ENCODE measurements around the gene PDE7B. TPM values are rescaled to one million over a fixed set of nuclear protein-coding genes. Genes with fewer than 3 reads are reported as not detected.

Gene PDE7B
- total RNA-seq, 1 donor from 2014 or later, result 24.5 TPM

- ATAC-seq, result no peak
- DNase-seq, result no peak
- intact Hi-C loops (cut with micrococcal nuclease), result no loop called here
Observed at GRCh38 chr6:136012198-136012887, 160.8 kb downstream of the PDE7B start.

- DNase-seq (no peak), ATAC-seq (no peak)
- intact Hi-C loops (cut with micrococcal nuclease), result no loop called here
Observed at GRCh38 chr6:136012943-136013342, 161.4 kb downstream of the PDE7B start.

GRCh38 chr6:136014454-136015437 is 163.2 kb downstream of the PDE7B start:
- DNase-seq (no peak), ATAC-seq (peak; percentile 76)
- intact Hi-C loops (cut with micrococcal nuclease), result no loop called here

GRCh38 chr6:136015531-136015930 is 164.0 kb downstream of the PDE7B start:
- ATAC-seq (no peak), DNase-seq (no peak)
- intact Hi-C loops (cut with micrococcal nuclease), result no loop called here

GRCh38 chr6:136016228-136017225 is 165.0 kb downstream of the PDE7B start:
- DNase-seq (no peak), ATAC-seq (no peak)
- intact Hi-C loops (cut with micrococcal nuclease), result no loop called here

- DNase-seq (no peak), ATAC-seq (no peak)
- intact Hi-C loops (cut with micrococcal nuclease), result no loop called here
Observed at GRCh38 chr6:136020691-136021090, 169.2 kb downstream of the PDE7B start.

- intact Hi-C loops (cut with micrococcal nuclease), result no loop called here
- ATAC-seq, result no peak
- no peak for DNase-seq
Observed at GRCh38 chr6:136022224-136022874, 170.8 kb downstream of the PDE7B start.

GRCh38 chr6:136024711-136025110 is 173.2 kb downstream of the PDE7B start:
- DNase-seq, result no peak
- no peak for ATAC-seq
- intact Hi-C loops (cut with micrococcal nuclease), result no loop called here

- no peak for ATAC-seq
- intact Hi-C loops (cut with micrococcal nuclease), result no loop called here
Observed at GRCh38 chr6:136025736-136026135, 174.2 kb downstream of the PDE7B start.

GRCh38 chr6:136030131-136030530 is 178.6 kb downstream of the PDE7B start:
- DNase-seq, result no peak
- no peak for ATAC-seq
- intact Hi-C loops (cut with micrococcal nuclease), result loop anchor here (10.0 kb wide), 1 partner anchor 495 kb away; no protein-coding TSS in a partner anchor

More at GRCh38 chr6:136025736-136026135, 174.2 kb downstream of the PDE7B start:
- DNase-seq, result no peak

GRCh38 chr6:136031982-136032381 is 180.5 kb downstream of the PDE7B start:
- DNase-seq, result no peak
- peak; percentile 73 for ATAC-seq

GRCh38 chr6:136033416-136033815 is 181.9 kb downstream of the PDE7B start:
- DNase-seq, result no peak
- ATAC-seq, result no peak
- intact Hi-C loops (cut with micrococcal nuclease), result loop anchor here (10.0 kb wide), 1 partner anchor 499 kb away; no protein-coding TSS in a partner anchor

More at GRCh38 chr6:136031982-136032381, 180.5 kb downstream of the PDE7B start:
- intact Hi-C loops (cut with micrococcal nuclease), result loop anchor here (10.0 kb wide), 1 partner anchor 497 kb away; no protein-coding TSS in a partner anchor

GRCh38 chr6:136034422-136034821 is 182.9 kb downstream of the PDE7B start:
- intact Hi-C loops (cut with micrococcal nuclease), result loop anchor here (10.0 kb wide), 1 partner anchor 500 kb away; no protein-coding TSS in a partner anchor
- no peak for DNase-seq
- no peak for ATAC-seq

- DNase-seq (no peak), ATAC-seq (peak; percentile 19)
- intact Hi-C loops (cut with micrococcal nuclease), result loop anchor here (5.0 to 10.0 kb wide), 2 partner anchors 192 to 501 kb away; no protein-coding TSS in a partner anchor
Observed at GRCh38 chr6:136035378-136036070, 184.0 kb downstream of the PDE7B start.

GRCh38 chr6:136036071-136036380 is 184.5 kb downstream of the PDE7B start:
- DNase-seq, result no peak
- no peak for ATAC-seq
- intact Hi-C loops (cut with micrococcal nuclease), result loop anchor here (5.0 to 10.0 kb wide), 2 partner anchors 191 to 501 kb away; no protein-coding TSS in a partner anchor

GRCh38 chr6:136036601-136037000 is 185.1 kb downstream of the PDE7B start:
- ATAC-seq (no peak), DNase-seq (no peak)
- intact Hi-C loops (cut with micrococcal nuclease), result loop anchor here (5.0 to 10.0 kb wide), 2 partner anchors 191 to 502 kb away; no protein-coding TSS in a partner anchor

GRCh38 chr6:136037242-136037875 is 185.9 kb downstream of the PDE7B start:
- intact Hi-C loops (cut with micrococcal nuclease), result loop anchor here (5.0 to 10.0 kb wide), 2 partner anchors 190 to 503 kb away; no protein-coding TSS in a partner anchor
- DNase-seq, result no peak
- peak; percentile 35 for ATAC-seq
